DND-41 (cell line): ENCODE results near the gene MICAL3.

Experiments
- CTCF ChIP-seq: IDR thresholded peaks from 2 replicates; pipeline ENCODE4 v1.5.1; 2012; ENCODE audit warnings: borderline replicate concordance, low read length, moderate library complexity, mild to moderate bottlenecking; ENCODE audit not compliant: poor library complexity, severe bottlenecking; ENCODE audit errors: extremely low read depth
- EZH2 ChIP-seq: IDR thresholded peaks from 3 replicates; pipeline ENCODE4 v1.6.1; 2012; ENCODE audit warnings: borderline replicate concordance, low read depth, mild to moderate bottlenecking, moderate library complexity, low read length, inconsistent platforms; ENCODE audit not compliant: severe bottlenecking

GRCh38 chr22:17884084-17884483, 140.3 kb downstream of the MICAL3 start:
- no peak for TF ChIP-seq CTCF
- no peak for TF ChIP-seq EZH2
